ENCODE data around the gene CLEC1B.
"Not testable (repeated sequence)": the region's sequence is repeated elsewhere in the genome, so short reads cannot be mapped to it uniquely, and the experiment has no call there.

CLEC1B gene

GRCh38 chr12:9980126-9980525, 18.8 kb downstream of the CLEC1B start:
- TF ChIP-seq, protein P1, sequence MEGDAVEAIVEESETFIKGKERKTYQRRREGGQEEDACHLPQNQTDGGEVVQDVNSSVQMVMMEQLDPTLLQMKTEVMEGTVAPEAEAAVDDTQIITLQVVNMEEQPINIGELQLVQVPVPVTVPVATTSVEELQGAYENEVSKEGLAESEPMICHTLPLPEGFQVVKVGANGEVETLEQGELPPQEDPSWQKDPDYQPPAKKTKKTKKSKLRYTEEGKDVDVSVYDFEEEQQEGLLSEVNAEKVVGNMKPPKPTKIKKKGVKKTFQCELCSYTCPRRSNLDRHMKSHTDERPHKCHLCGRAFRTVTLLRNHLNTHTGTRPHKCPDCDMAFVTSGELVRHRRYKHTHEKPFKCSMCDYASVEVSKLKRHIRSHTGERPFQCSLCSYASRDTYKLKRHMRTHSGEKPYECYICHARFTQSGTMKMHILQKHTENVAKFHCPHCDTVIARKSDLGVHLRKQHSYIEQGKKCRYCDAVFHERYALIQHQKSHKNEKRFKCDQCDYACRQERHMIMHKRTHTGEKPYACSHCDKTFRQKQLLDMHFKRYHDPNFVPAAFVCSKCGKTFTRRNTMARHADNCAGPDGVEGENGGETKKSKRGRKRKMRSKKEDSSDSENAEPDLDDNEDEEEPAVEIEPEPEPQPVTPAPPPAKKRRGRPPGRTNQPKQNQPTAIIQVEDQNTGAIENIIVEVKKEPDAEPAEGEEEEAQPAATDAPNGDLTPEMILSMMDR (IDR thresholded peaks at IDR 0.05; ENCODE audit: control insufficient read depth, insufficient read depth, low read depth, low read length, missing control alignments), result no peak
- no peak overlapping the region for H3K4me3 ChIP-seq (ENCODE audit: control insufficient read depth, low read depth, low read length)
- no peak for DNase-seq (ENCODE audit: low read depth)

DNA sequence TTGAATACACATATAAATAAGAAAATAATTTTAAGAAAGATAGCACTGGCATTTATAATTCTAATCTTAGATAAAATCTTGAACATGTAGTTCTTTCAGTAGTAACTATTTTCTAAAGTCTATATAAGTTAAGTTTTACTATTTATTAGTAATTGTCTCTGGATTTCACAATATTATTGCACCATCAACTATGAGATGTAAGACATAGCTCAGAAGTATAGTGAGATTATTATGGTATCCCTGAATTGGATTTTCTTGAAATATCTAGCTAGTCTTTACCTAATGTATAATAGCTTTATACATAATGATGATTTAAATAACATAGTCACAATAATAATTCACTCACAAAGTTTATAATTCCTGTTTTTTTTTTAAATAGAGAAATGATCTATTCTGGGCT, 21.0 kb downstream of the CLEC1B start:
- TF ChIP-seq, protein P1 (IDR thresholded peaks at IDR 0.05; ENCODE audit: control insufficient read depth, insufficient read depth, low read depth, low read length, missing control alignments), result no peak
- DNase-seq (ENCODE audit: low read depth), result no peak
- H3K4me3 ChIP-seq (ENCODE audit: control insufficient read depth, low read depth, low read length), result no peak overlapping the region

DNA sequence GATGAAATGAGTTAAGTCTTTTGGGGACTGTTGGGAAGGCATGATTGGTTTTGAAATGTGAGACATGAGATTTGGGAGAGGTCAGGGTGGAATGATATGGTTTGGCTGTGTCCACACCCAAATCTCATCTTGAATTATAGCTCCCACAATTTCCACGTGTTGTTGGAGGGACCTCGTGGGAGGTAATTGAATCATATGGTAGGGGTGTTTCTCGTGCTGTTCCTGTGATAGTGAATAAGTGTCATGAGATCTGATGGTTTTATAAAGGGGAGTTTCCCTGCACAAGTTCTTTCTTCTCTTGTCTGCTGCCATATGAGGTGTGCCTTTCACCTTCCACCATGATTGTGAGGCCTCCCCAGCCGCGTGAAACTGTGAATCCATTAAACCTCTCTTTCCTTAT, 22.3 kb downstream of the CLEC1B start:
- DNase-seq (ENCODE audit: low read depth); H3K4me3 ChIP-seq (ENCODE audit: control insufficient read depth, low read depth, low read length): not testable (repeated sequence)

GRCh38 chr12:9975614-9976013, 23.3 kb downstream of the CLEC1B start:
- TF ChIP-seq, protein P1 (IDR thresholded peaks at IDR 0.05; ENCODE audit: control insufficient read depth, insufficient read depth, low read depth, low read length, missing control alignments), result no peak
- H3K4me3 ChIP-seq (ENCODE audit: control insufficient read depth, low read depth, low read length), result no peak overlapping the region
- no peak for DNase-seq (ENCODE audit: low read depth)

- DNase-seq (ENCODE audit: low read depth); H3K4me3 ChIP-seq (ENCODE audit: control insufficient read depth, low read depth, low read length): not testable (repeated sequence)
These were observed 24.2 kb downstream of the CLEC1B start for GRCh38 chr12:9974731-9975130.

GRCh38 chr12:9973949-9974348, 25.0 kb downstream of the CLEC1B start:
- no peak overlapping the region for H3K4me3 ChIP-seq (ENCODE audit: control insufficient read depth, low read depth, low read length)
- TF ChIP-seq, protein P1 (IDR thresholded peaks at IDR 0.05; ENCODE audit: control insufficient read depth, insufficient read depth, low read depth, low read length, missing control alignments), result no peak
- no peak for DNase-seq (ENCODE audit: low read depth)

- no peak for DNase-seq (ENCODE audit: low read depth)
- TF ChIP-seq, protein P1 (IDR thresholded peaks at IDR 0.05; ENCODE audit: control insufficient read depth, insufficient read depth, low read depth, low read length, missing control alignments), result no peak
- no peak within 1 kb of the TSS for H3K4me3 ChIP-seq (ENCODE audit: control insufficient read depth, low read depth, low read length)
These were observed 27.7 kb downstream of the CLEC1B start, which contains the start of gene CLEC12A for GRCh38 chr12:9971181-9971580. Gene CLEC12A, plus strand, starts transcription at chr12:9971409. Its CDS starts 188 bp downstream, at chr12:9971597.

GRCh38 chr12:9969673-9970072, 29.2 kb downstream of the CLEC1B start:
- no peak for DNase-seq (ENCODE audit: low read depth)
- no peak overlapping the region for H3K4me3 ChIP-seq (ENCODE audit: control insufficient read depth, low read depth, low read length)
- TF ChIP-seq, protein P1 (IDR thresholded peaks at IDR 0.05; ENCODE audit: control insufficient read depth, insufficient read depth, low read depth, low read length, missing control alignments), result no peak
